ENCODE data around the gene DENND4B. TPM values are rescaled to one million over a fixed set of nuclear protein-coding genes. Genes with fewer than 3 reads are reported as not detected.

DENND4B gene
- total and polyA plus RNA-seq, 2 of the 4 experiments (the other 2 are of a cell fraction) = 1.8 to 25.2 TPM

GRCh38 chr1:153990468-153991150 lies 44.1 kb upstream of the DENND4B start, which contains the start of gene RPS27:
Gene RPS27 (plus strand): TSS chr1:153990762. CDS start chr1:153990797, 35 bp downstream.
- Histone ChIP-seq H4K5ac (ENCODE audit: low read depth, low read length) (peak within 1 kb of the TSS; percentile 63), H3K36me3 (ENCODE audit: control insufficient read depth, insufficient read depth, low read length) (peaks cover 27% of the 10 kb centered on the region), H3K9ac (ENCODE audit: low read depth, low read length) (peak within 1 kb of the TSS; percentile 86), H2AK9ac (replicated peaks; ENCODE audit: low read depth, low read length, poor library complexity) (peak within 1 kb of the TSS; percentile 99), H3K27ac (ENCODE audit: insufficient read depth, low read length) (peak within 1 kb of the TSS; percentile 83), H4K91ac (ENCODE audit: insufficient read depth, low read depth, low read length) (peak within 1 kb of the TSS; percentile 93), H2BK5ac (ENCODE audit: low read depth, low read length, poor library complexity, severe bottlenecking) (peak within 1 kb of the TSS; percentile 94), H3K4ac (ENCODE audit: low read depth, low read length) (peak within 1 kb of the TSS; percentile 99), H2BK120ac (ENCODE audit: low read depth, low read length) (peak within 1 kb of the TSS; percentile 64; the same call in 1 of the 2 replicates), H2AK5ac (ENCODE audit: low read depth, low read length) (peak within 1 kb of the TSS; percentile 98), H2BK20ac (ENCODE audit: low read depth, low read length) (peak within 1 kb of the TSS; percentile 41; the same call in 1 of the 2 replicates), H4K8ac (ENCODE audit: low read depth in 2 of 2, low read length in 2 of 2) (peak within 1 kb of the TSS; percentile 6 to 99), H4K20me1 (ENCODE audit: insufficient read depth, low read length) (peaks cover 23% of the 10 kb centered on the region; the same call in 1 of the 2 replicates), H3K4me1 (ENCODE audit: control insufficient read depth, insufficient read depth, low read length) (0 out of 2 replicates have a peak, but pooled peaks cover 2% of the 10 kb centered on the region), H3K23ac (ENCODE audit: low read depth, low read length) (peak within 1 kb of the TSS; percentile 99), H3K4me2 (ENCODE audit: low read depth, low read length) (peak within 1 kb of the TSS; percentile 86), H3K9me1 (ENCODE audit: insufficient read depth, low read length) (peaks cover 4% of the 10 kb centered on the region; the same call in 1 of the 2 replicates), H3K4me3 (ENCODE audit: insufficient read depth, low read depth, low read length) (peak within 1 kb of the TSS; percentile 57), H3K27me3 (ENCODE audit: control insufficient read depth, insufficient read depth, low read length) (no peaks in the 10 kb centered on the region), H3K9me3 (ENCODE audit: control insufficient read depth, insufficient read depth, low read length) (no peaks in the 10 kb centered on the region), H3K14ac (replicated peaks; ENCODE audit: low read depth, low read length) (peak within 1 kb of the TSS; percentile 100), H3K79me1 (ENCODE audit: low read depth in 1 of 2, low read length in 2 of 2) (peaks cover 21 to 44% of the 10 kb centered on the region in 2 experiments), H2AFZ (replicated peaks; ENCODE audit: low read length, poor library complexity) (peak within 1 kb of the TSS; percentile 88), H3K56ac (ENCODE audit: extremely low read depth, insufficient read depth, low read length) (peak within 1 kb of the TSS; percentile 94), H3K18ac (ENCODE audit: low read depth, low read length) (peak within 1 kb of the TSS; percentile 56), H2BK15ac (ENCODE audit: low read depth, low read length) (no peak within 1 kb of the TSS; the same call in 2 of the 3 replicates)
- 0% methylated on average over 2 of the region's 36 CpGs; no CpG with 5 or more reads in 1 of the 2 experiments for WGBS, 2 experiments (ENCODE audit: extremely low coverage in 2 of 2, insufficient read length in 1 of 2)
- in situ Hi-C loops (cut with MboI; ENCODE audit: low sequenced_read_pairs) = no loop called here
- dilution Hi-C loops (cut with HindIII; ENCODE audit: low sequenced_read_pairs, unreplicated experiment) = no loop called here
- ATAC-seq (ENCODE audit: low read depth) (peak; percentile 55), DNase-seq (peak; percentile 99)
- intact Hi-C loops (cut with micrococcal nuclease) = loop anchor here (2.0 kb wide), 2 partner anchors 166 to 192 kb away; no protein-coding TSS in a partner anchor
- ChIA-PET CTCF (interaction anchor here (0.6 kb wide), 1 partner anchor 40 kb away, joined by 3 read pairs; no protein-coding TSS in a partner anchor), POLR2A (ENCODE audit: unreplicated experiment) (interaction anchor here (0.5 to 1.0 kb wide), 11 partner anchors 9 to 263 kb away, joined by 3 to 18 read pairs (median 4); partner anchors contain the start of genes CREB3L4, CRTC2 and INTS3)
- BruUV-seq (replicated peaks) = no TSS peak
- TF ChIP-seq BHLHE40 (IDR thresholded peaks at IDR 0.05; ENCODE audit: low read depth, low read length) (peak; percentile 76), POLR2A (IDR thresholded peaks at IDR 0.05; ENCODE audit: low read depth, low read length) (peak; percentile 100), USF2 (IDR thresholded peaks at IDR 0.05; ENCODE audit: low read depth, low read length) (peak; percentile 3), CHD1 (IDR thresholded peaks at IDR 0.05; ENCODE audit: low read depth, low read length) (peak; percentile 60; the same call in 1 of the 2 replicates), MAFK (IDR thresholded peaks at IDR 0.05; ENCODE audit: low read depth, low read length) (no peak), RAD21 (IDR thresholded peaks at IDR 0.05; ENCODE audit: low read length) (no peak), CEBPB (IDR thresholded peaks at IDR 0.05; ENCODE audit: low read depth, low read length) (peak; percentile 93), MXI1 (IDR thresholded peaks at IDR 0.05; ENCODE audit: borderline replicate concordance, low read depth, low read length) (peak; percentile 73; the same call in 1 of the 2 replicates), CTCF (conservative IDR thresholded peaks at IDR 0.05; ENCODE audit: low read depth, low read length) (no peak), MAZ (IDR thresholded peaks at IDR 0.05; ENCODE audit: borderline replicate concordance, low read depth, low read length) (peak; percentile 58; the same call in 1 of the 2 replicates), SMC3 (IDR thresholded peaks at IDR 0.05; ENCODE audit: low read depth, low read length) (no peak), RCOR1 (IDR thresholded peaks at IDR 0.05; ENCODE audit: insufficient replicate concordance, low read length) (no peak), ELK1 (IDR thresholded peaks at IDR 0.05; ENCODE audit: borderline replicate concordance, low read depth, low read length) (0 out of 2 replicates have a peak, but pooled peaks have one; percentile 30)
